Calu3 (cell line): ENCODE data around the gene GBX2. TPM values are rescaled to one million over a fixed set of nuclear protein-coding genes. Genes with fewer than 3 reads are reported as not detected.

Experiments used
- BruUV-seq: library from RNA; stranded (reverse); fragments of 400-500 nt; replicated peaks from 2 replicates; lab custom pipeline; 2021; lab: Mats Ljungman, UMichigan
- CTCF ChIA-PET: fragments of 300-600 bp; sonication (Branson Sonifier 250); formaldehyde crosslinking; loops from one replicate; lab custom pipeline; 2022; ENCODE audit warnings: antibody characterized with exemption; lab: Charles Lee
- DNase-seq: peaks from one replicate; pipeline ENCODE4 v3.0.0; 2022
- H3K27ac Mint-ChIP-seq: one replicate; pipeline ENCODE4 v1.8.0; 2022; ENCODE audit warnings: mixed read lengths; ENCODE audit not compliant: unreplicated experiment
- H3K27me3 Mint-ChIP-seq: one replicate; pipeline ENCODE4 v1.8.0; 2022; ENCODE audit warnings: mixed read lengths; ENCODE audit not compliant: unreplicated experiment
- H3K36me3 Mint-ChIP-seq: one replicate; pipeline ENCODE4 v1.8.0; 2022; ENCODE audit warnings: mild to moderate bottlenecking, moderate library complexity, mixed read lengths; ENCODE audit not compliant: insufficient read depth, unreplicated experiment
- H3K4me1 Mint-ChIP-seq: one replicate; pipeline ENCODE4 v1.8.0; 2022; ENCODE audit warnings: mild to moderate bottlenecking, low read depth, mixed read lengths; ENCODE audit not compliant: unreplicated experiment
- H3K4me3 Mint-ChIP-seq: one replicate; pipeline ENCODE4 v1.8.0; 2022; ENCODE audit warnings: mild to moderate bottlenecking, low read depth, moderate library complexity, mixed read lengths; ENCODE audit not compliant: unreplicated experiment
- H3K9me3 Mint-ChIP-seq: one replicate; pipeline ENCODE4 v1.8.0; 2022; ENCODE audit warnings: low read depth, mixed read lengths; ENCODE audit not compliant: unreplicated experiment
- intact Hi-C: fragments of 100-400 bp; cut with micrococcal nuclease; formaldehyde crosslinking; loops from one replicate; pipeline ENCODE4 v1.10.0; 2022; ENCODE audit not compliant: unreplicated experiment
- total RNA-seq: library from RNA; stranded (reverse); gene quantifications from 2 replicates; pipeline ENCODE4 v1.2.3, GENCODE V29; 2022
- TF ChIP-seq, protein P1 (sequence below): fragments of 200-600 bp; IDR thresholded peaks from one replicate; pipeline ENCODE4 v1.8.0; 2022; ENCODE audit warnings: antibody characterized with exemption; ENCODE audit not compliant: unreplicated experiment

The GBX2 gene
- total RNA-seq, 1 experiment from 2014 or later: 2.4 TPM

DNA sequence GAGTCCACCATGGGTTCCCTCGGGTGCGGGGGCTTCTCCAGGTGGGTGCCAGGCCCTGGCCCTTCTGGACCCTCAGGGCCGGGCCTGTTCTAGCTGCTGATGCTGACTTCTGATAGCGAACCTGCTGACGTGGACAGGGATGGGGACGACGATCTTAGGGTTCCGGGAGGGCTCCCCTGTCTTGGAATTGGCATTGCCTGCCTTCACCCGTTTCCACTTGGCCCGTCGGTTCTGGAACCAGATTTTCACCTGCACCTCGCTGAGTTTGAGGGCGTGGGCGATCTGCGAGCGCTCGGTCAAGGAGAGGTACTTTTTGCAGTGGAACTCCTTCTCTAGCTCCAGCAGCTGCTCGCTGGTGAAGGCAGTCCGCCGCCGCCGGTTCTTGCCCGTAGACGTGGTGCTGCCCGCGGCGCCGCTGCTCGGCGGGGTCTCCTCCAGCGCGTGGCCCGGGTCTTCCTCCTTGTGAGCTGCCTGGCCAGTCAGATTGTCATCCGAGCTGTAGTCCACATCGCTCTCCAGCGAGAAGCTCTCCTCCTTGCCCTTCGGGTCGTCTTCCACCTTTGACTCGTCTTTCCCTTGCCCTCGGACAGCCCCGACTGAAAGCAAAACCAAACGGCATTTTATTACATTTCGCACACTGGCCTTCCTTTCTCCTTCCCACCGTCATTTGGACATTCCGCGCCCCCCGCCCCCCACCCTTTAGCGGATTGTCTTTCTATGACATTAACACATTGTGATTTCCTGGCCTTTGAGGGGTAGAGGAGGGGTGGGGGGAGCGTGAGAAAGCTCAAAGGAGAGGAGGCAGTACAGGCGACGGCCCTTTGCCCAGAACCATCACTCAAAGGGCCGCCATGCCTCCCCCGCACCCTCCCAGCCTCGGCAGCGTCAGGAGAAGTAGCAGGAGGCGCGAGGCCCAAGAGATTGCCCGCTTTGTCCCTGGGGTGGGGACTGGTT, 2.1 kb downstream of the GBX2 start:
- intact Hi-C loops: no loop called here
- CTCF ChIA-PET: no interaction called here
- Mint-ChIP-seq H3K4me3 (peak overlapping the region; percentile 93), H3K27me3 (no peaks in the 10 kb centered on the region), H3K4me1 (no peaks in the 10 kb centered on the region), H3K9me3 (no peaks in the 10 kb centered on the region), H3K36me3 (peaks cover 30% of the 10 kb centered on the region), H3K27ac (peak overlapping the region; percentile 33)
- TF ChIP-seq, protein P1, sequence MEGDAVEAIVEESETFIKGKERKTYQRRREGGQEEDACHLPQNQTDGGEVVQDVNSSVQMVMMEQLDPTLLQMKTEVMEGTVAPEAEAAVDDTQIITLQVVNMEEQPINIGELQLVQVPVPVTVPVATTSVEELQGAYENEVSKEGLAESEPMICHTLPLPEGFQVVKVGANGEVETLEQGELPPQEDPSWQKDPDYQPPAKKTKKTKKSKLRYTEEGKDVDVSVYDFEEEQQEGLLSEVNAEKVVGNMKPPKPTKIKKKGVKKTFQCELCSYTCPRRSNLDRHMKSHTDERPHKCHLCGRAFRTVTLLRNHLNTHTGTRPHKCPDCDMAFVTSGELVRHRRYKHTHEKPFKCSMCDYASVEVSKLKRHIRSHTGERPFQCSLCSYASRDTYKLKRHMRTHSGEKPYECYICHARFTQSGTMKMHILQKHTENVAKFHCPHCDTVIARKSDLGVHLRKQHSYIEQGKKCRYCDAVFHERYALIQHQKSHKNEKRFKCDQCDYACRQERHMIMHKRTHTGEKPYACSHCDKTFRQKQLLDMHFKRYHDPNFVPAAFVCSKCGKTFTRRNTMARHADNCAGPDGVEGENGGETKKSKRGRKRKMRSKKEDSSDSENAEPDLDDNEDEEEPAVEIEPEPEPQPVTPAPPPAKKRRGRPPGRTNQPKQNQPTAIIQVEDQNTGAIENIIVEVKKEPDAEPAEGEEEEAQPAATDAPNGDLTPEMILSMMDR: no peak
- no TSS peak for BruUV-seq
- DNase-seq: no peak

DNA sequence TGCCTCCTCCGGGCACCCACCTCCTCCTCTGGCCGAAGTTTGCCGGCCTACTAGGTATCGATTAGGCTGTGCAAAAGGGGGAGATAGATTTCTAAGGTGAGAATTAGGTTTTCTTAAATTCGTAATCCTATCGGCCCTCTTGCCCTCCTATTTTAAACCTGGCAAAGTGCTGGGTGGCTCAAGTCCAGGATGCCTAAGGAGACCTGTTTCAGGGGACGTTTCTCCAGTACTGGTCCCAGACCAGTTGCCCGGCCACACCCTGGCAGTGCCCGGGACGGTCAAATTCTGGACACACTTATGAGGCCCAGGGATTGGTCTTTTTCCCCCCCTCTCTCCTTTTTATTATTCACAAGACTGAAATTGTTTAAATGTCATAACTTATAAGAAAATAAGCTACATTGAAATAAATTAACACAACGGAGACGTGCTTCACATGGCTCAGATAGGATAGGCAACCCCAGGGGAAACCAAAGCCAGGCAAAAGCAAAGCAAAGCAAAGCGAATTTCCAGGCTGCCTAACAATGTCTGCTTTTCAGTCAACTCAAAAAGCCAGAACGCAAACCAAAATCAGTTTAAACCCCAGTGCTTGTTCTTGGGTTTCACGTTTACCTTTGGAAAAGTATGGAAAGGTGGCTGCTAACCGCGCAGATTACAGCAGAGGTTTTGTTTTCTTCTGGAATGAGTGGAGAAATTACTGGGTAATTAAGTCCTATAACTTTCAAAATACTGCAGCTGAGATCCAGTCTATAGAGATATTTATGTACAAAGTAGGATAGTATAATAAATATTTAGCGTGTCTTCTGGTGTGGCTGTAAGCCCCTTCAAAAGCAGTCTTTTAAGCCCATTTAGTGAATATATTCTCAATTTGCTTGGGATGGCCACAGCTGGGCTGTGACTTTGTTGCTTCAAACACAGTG, 3.0 kb downstream of the GBX2 start:
- no peak overlapping the region for H3K27ac Mint-ChIP-seq
- no peaks in the 10 kb centered on the region for H3K9me3 Mint-ChIP-seq
- CTCF ChIA-PET: interaction anchor here (0.6 kb wide), 1 partner anchor 809 kb away, joined by 4 read pairs; no protein-coding TSS in a partner anchor
- TF ChIP-seq, protein P1: no peak
- no peaks in the 10 kb centered on the region for H3K27me3 Mint-ChIP-seq
- intact Hi-C loops: no loop called here
- no peak overlapping the region for H3K4me3 Mint-ChIP-seq
- no peaks in the 10 kb centered on the region for H3K4me1 Mint-ChIP-seq
- no peak for DNase-seq
- TSS peak; percentile 24 for BruUV-seq
- peaks cover 30% of the 10 kb centered on the region for H3K36me3 Mint-ChIP-seq

DNA sequence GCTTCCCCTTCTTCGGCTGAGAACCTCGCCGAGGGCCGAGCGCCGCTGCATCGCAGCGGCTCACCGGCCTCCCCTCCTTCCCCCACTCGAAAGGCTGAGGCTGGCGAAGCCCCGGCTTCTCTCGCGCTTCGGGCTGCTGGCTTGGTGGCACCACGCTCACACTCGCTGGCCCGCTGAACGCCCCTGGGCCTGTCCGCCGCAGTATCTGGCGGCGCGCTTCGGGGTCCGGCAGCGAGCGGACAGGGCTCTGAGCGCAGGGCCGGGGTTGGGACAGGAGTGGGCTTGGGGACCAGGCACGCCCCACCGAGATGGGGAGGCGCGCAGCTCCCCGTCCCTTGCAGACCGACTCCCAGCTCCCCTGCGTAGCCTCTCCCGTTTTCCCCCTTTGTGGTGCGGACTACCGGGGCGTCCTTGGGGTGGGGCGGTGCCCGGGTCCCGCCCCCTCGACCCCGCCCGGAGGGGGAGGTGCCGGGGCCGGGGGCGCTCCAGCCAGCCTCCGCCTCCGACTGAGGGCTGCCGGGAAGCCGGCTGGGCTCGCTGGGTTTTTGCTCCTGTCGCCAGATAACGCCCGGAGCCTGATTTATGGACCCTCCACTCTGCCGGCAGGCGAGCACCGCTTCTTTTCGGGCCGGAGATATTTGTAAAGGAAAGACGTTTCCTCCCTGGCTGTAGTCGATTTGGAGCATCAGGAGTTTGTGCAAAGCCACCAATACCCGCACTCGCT, 3.8 kb downstream of the GBX2 start:
- BruUV-seq: no TSS peak
- intact Hi-C loops: no loop called here
- H3K36me3 Mint-ChIP-seq: peaks cover 30% of the 10 kb centered on the region

More for the DNA sequence above, 3.8 kb downstream of the GBX2 start:
- Mint-ChIP-seq H3K4me1 (no peaks in the 10 kb centered on the region), H3K9me3 (no peaks in the 10 kb centered on the region), H3K27me3 (peaks cover 5% of the 10 kb centered on the region), H3K27ac (no peak overlapping the region), H3K4me3 (no peak overlapping the region)
- TF ChIP-seq, protein P1: no peak
- CTCF ChIA-PET: no interaction called here
- no peak for DNase-seq
